Osteoblast (primary cell): ENCODE results near the gene LPIN1. TPM values are rescaled to one million over a fixed set of nuclear protein-coding genes. Genes with fewer than 3 reads are reported as not detected.

Experiments
- DNase-seq: peaks from one replicate; pipeline ENCODE4 v3.0.0; 2011; ENCODE audit warnings: low spot score, mixed read lengths; ENCODE audit not compliant: insufficient read length; ENCODE audit errors: missing footprints
- H2AFZ ChIP-seq: 2 replicates; pipeline ENCODE4 v1.6.0; 2011; ENCODE audit warnings: mild to moderate bottlenecking, low read length
- H3K27ac ChIP-seq: 2 replicates; pipeline ENCODE4 v1.5.1; 2011; ENCODE audit warnings: mild to moderate bottlenecking, low read depth, low read length, moderate library complexity
- H3K27me3 ChIP-seq: 2 replicates; pipeline ENCODE4 v1.6.0; 2012; ENCODE audit warnings: mild to moderate bottlenecking, control low read depth, inconsistent platforms, low read length, moderate library complexity; ENCODE audit not compliant: insufficient read depth
- H3K36me3 ChIP-seq: 2 replicates; pipeline ENCODE4 v1.5.1; 2011; ENCODE audit warnings: mild to moderate bottlenecking, low read length, control low read depth, moderate library complexity; ENCODE audit not compliant: insufficient read depth
- H3K4me1 ChIP-seq: 2 replicates; pipeline ENCODE4 v1.5.1; 2011; ENCODE audit warnings: mild to moderate bottlenecking, low read length, control low read depth, moderate library complexity; ENCODE audit not compliant: insufficient read depth
- H3K4me2 ChIP-seq: 2 replicates; pipeline ENCODE4 v1.6.0; 2011; ENCODE audit warnings: mild to moderate bottlenecking, low read length; ENCODE audit not compliant: insufficient read depth
- H3K4me3 ChIP-seq: fragments of 200-600 bp; sonication (generic); 3 replicates; pipeline ENCODE4 v1.5.1; 2012; ENCODE audit warnings: mild to moderate bottlenecking, low read length, inconsistent platforms; ENCODE audit not compliant: insufficient read depth
- H3K79me2 ChIP-seq: 2 replicates; pipeline ENCODE4 v1.6.0; 2012; ENCODE audit warnings: mild to moderate bottlenecking, low read length, control low read depth, inconsistent platforms; ENCODE audit not compliant: insufficient read depth
- H3K9me3 ChIP-seq: 2 replicates; pipeline ENCODE4 v1.5.1; 2011; ENCODE audit warnings: low read depth, low read length, control low read depth
- H4K20me1 ChIP-seq: 2 replicates; pipeline ENCODE4 v1.6.0; 2012; ENCODE audit warnings: mild to moderate bottlenecking, low read length, control low read depth; ENCODE audit not compliant: insufficient read depth
- CTCF ChIP-seq: IDR thresholded peaks from 2 replicates; pipeline ENCODE4 v1.5.1; 2011; ENCODE audit warnings: mild to moderate bottlenecking, low read depth, low read length, moderate library complexity; ENCODE audit errors: extremely low read depth
- total RNA-seq: library from RNA; depleted of rRNA; stranded (reverse); fragments of >200 nt; gene quantifications from 2 replicates; pipeline ENCODE4 v1.2.3, GENCODE V29; 2012

LPIN1 gene
- total RNA-seq, 1 donor = 117 TPM

- TF ChIP-seq CTCF = no peak
- no peaks in the 10 kb centered on the region for H3K4me1 ChIP-seq
- H3K79me2 ChIP-seq = no peaks in the 10 kb centered on the region
- H3K4me3 ChIP-seq = no peak overlapping the region
- no peaks in the 10 kb centered on the region for H3K27me3 ChIP-seq
- no peak for DNase-seq
- no peak overlapping the region for H2AFZ ChIP-seq
- no peaks in the 10 kb centered on the region for H3K9me3 ChIP-seq
- H3K4me2 ChIP-seq = no peak overlapping the region
- no peaks in the 10 kb centered on the region for H4K20me1 ChIP-seq
- H3K27ac ChIP-seq = no peak overlapping the region
- no peaks in the 10 kb centered on the region for H3K36me3 ChIP-seq
Observed at GRCh38 chr2:11871421-11871820, 125.0 kb downstream of the LPIN1 start.

GRCh38 chr2:11872247-11872947 is 126.0 kb downstream of the LPIN1 start:
- no peak for DNase-seq

GRCh38 chr2:11872948-11873269 is 126.5 kb downstream of the LPIN1 start:
- Histone ChIP-seq H3K9me3 (no peaks in the 10 kb centered on the region), H3K36me3 (no peaks in the 10 kb centered on the region), H2AFZ (no peak overlapping the region), H4K20me1 (no peaks in the 10 kb centered on the region), H3K4me3 (no peak overlapping the region), H3K4me2 (no peak overlapping the region), H3K79me2 (no peaks in the 10 kb centered on the region), H3K27me3 (no peaks in the 10 kb centered on the region), H3K4me1 (no peaks in the 10 kb centered on the region), H3K27ac (no peak overlapping the region)
- no peak for DNase-seq
- TF ChIP-seq CTCF = no peak

More at GRCh38 chr2:11872247-11872947, 126.0 kb downstream of the LPIN1 start:
- Histone ChIP-seq H3K27ac (no peak overlapping the region), H2AFZ (no peak overlapping the region), H3K36me3 (no peaks in the 10 kb centered on the region), H3K27me3 (no peaks in the 10 kb centered on the region), H3K4me3 (no peak overlapping the region), H3K4me1 (no peaks in the 10 kb centered on the region), H4K20me1 (no peaks in the 10 kb centered on the region), H3K79me2 (no peaks in the 10 kb centered on the region), H3K4me2 (no peak overlapping the region), H3K9me3 (no peaks in the 10 kb centered on the region)
- TF ChIP-seq CTCF = no peak

- H3K9me3 ChIP-seq = no peaks in the 10 kb centered on the region
- H3K27ac ChIP-seq = no peak overlapping the region
- no peak for DNase-seq
- H3K4me3 ChIP-seq = no peak overlapping the region
- no peak overlapping the region for H3K4me2 ChIP-seq
- no peak for TF ChIP-seq CTCF
- H3K36me3 ChIP-seq = no peaks in the 10 kb centered on the region
- no peaks in the 10 kb centered on the region for H4K20me1 ChIP-seq
- peaks cover 3% of the 10 kb centered on the region for H3K27me3 ChIP-seq
- no peaks in the 10 kb centered on the region for H3K4me1 ChIP-seq
- H2AFZ ChIP-seq = no peak overlapping the region
- H3K79me2 ChIP-seq = no peaks in the 10 kb centered on the region
Observed at GRCh38 chr2:11873356-11874154, 127.1 kb downstream of the LPIN1 start.
